Thyroid gland (tissue), 4 donors: ENCODE measurements around the gene RNF4. TPM values are rescaled to one million over a fixed set of nuclear protein-coding genes. Genes with fewer than 3 reads are reported as not detected.

Experiments used
- DNase-seq, 2 donors: peaks; one replicate each; pipeline ENCODE4 v3.0.0-alpha.2; 2019
- H3K27ac ChIP-seq, 3 donors: fragments of 200-600 bp; sonication (generic); 1 replicate in 2 of 3; 2 replicates in 1 of 3; pipeline ENCODE4 v1.5.1; 2016 to 2019; ENCODE audit warnings: mild to moderate bottlenecking in 1 of 3, moderate library complexity in 1 of 3
- H3K27me3 ChIP-seq: fragments of 200-600 bp; sonication (generic); one replicate; pipeline ENCODE4 v1.5.1; 2019
- H3K36me3 ChIP-seq, 2 donors: fragments of 200-600 bp; sonication (generic); one replicate each; pipeline ENCODE4 v1.5.1; 2016 to 2019
- H3K4me1 ChIP-seq, 2 donors: fragments of 200-600 bp; sonication (generic); one replicate each; pipeline ENCODE4 v1.5.1; 2017 to 2019
- H3K4me3 ChIP-seq, 3 donors: fragments of 200-600 bp; sonication (generic); replicated peaks in 1 of 3; 1 replicate in 2 of 3; 2 replicates in 1 of 3; pipeline ENCODE4 v1.5.1; 2016; ENCODE audit warnings: mild to moderate bottlenecking in 1 of 3
- H3K9me3 ChIP-seq: fragments of 200-600 bp; sonication (generic); one replicate; pipeline ENCODE4 v1.5.1; 2017
- POLR2A ChIP-seq, 2 donors: fragments of 450-650 bp; IDR thresholded peaks; one replicate each; pipeline ENCODE4 v1.6.1; 2017; ENCODE audit warnings: antibody characterized with exemption in 2 of 2, mild to moderate bottlenecking in 2 of 2, moderate library complexity in 1 of 2
- WGBS, 2 donors: methylation state at CpG; one replicate each; pipeline ENCODE4 v1.1.5; 2017; 5-methylcytosine and 5-hydroxymethylcytosine counted together
- intact Hi-C: fragments of 100-400 bp; cut with DNase I; formaldehyde crosslinking; loops from one replicate; pipeline ENCODE4 v1.15.1; 2023
- total RNA-seq, 4 donors: library from RNA; depleted of rRNA; stranded (reverse); fragments of >200 nt; gene quantifications; one replicate each; pipeline ENCODE4 v1.2.3, GENCODE V29; 2016
- TF ChIP-seq, protein P1 (sequence below), 6 experiments: fragments of 200-600 bp in 3 of 6; fragments of 450-650 bp in 3 of 6; sonication (generic) in 3 of 6; IDR thresholded peaks; one replicate each; pipeline ENCODE4 v1.5.1; 2016 to 2019; ENCODE audit warnings: antibody characterized with exemption in 6 of 6, mild to moderate bottlenecking in 2 of 6, inconsistent platforms in 1 of 6, moderate library complexity in 1 of 6

Gene RNF4
- total RNA-seq, 4 donors from 2014 or later, result 32.8 to 52.0 (median 43.0) TPM

DNA sequence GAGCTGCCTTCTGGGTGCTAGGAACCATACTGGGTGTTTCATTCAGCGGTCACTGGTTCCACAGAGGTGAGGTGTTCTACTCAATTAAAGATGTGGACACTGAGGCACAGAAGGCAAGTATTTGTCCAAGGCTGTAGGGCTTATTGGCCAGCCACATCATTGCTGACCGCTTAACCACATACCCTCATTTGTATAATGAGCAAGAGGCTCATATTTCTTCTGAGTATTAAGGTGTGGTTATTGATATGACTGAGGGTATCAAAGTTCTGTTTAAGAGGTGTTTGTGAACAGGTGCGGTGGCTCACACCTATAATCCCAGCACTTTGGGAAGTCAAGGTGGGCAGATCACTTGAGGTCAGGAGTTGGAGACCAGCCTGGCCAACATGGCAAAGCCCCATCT lies 14.3 kb downstream of the RNF4 start:
- no peaks in the 10 kb centered on the region for H3K9me3 ChIP-seq
- no peaks in the 10 kb centered on the region for H3K27me3 ChIP-seq
- 95 to 97% methylated on average over 3 of the region's 3 CpGs for WGBS, 2 donors
- H3K36me3 ChIP-seq, result no peaks in the 10 kb centered on the region
- intact Hi-C loops, result no loop called here
- TF ChIP-seq, protein P1, sequence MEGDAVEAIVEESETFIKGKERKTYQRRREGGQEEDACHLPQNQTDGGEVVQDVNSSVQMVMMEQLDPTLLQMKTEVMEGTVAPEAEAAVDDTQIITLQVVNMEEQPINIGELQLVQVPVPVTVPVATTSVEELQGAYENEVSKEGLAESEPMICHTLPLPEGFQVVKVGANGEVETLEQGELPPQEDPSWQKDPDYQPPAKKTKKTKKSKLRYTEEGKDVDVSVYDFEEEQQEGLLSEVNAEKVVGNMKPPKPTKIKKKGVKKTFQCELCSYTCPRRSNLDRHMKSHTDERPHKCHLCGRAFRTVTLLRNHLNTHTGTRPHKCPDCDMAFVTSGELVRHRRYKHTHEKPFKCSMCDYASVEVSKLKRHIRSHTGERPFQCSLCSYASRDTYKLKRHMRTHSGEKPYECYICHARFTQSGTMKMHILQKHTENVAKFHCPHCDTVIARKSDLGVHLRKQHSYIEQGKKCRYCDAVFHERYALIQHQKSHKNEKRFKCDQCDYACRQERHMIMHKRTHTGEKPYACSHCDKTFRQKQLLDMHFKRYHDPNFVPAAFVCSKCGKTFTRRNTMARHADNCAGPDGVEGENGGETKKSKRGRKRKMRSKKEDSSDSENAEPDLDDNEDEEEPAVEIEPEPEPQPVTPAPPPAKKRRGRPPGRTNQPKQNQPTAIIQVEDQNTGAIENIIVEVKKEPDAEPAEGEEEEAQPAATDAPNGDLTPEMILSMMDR (IDR thresholded peaks at IDR 0.05), result no peak
- TF ChIP-seq POLR2A (IDR thresholded peaks at IDR 0.05), result no peak
- peaks cover 52 to 86% of the 10 kb centered on the region in 2 donors for H3K4me1 ChIP-seq
- no peak overlapping the region for H3K4me3 ChIP-seq
- H3K27ac ChIP-seq, result peak overlapping the region in 2 of 3 donors; percentile 57 to 69
- no peak for DNase-seq

DNA sequence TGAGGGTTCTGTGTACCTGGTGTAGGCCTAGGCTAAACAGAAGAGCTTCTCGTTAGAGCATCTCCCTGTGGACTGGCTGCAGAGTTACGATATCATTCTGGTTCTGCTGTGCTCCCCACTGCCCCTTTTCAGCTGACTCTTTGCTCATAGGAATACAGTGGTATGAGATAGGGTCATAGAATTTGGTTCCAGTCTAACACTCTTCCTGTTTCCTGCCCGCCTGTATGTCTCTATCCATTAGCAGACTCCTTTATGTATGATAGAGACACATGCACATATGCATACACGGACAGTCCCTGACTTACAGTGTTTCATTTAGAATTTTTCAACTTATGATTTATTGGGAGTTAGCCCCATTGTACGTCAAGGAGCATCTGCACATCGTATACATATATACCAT lies 15.3 kb downstream of the RNF4 start:
- DNase-seq, result no peak
- TF ChIP-seq POLR2A (IDR thresholded peaks at IDR 0.05), result no peak
- TF ChIP-seq, protein P1 (IDR thresholded peaks at IDR 0.05), result no peak
- intact Hi-C loops, result no loop called here
- Histone ChIP-seq H3K27ac (peak overlapping the region in 1 of 3 donors; percentile 10), H3K27me3 (no peaks in the 10 kb centered on the region), H3K9me3 (no peaks in the 10 kb centered on the region), H3K36me3 (no peaks in the 10 kb centered on the region), H3K4me1 (peaks cover 45 to 77% of the 10 kb centered on the region in 2 donors), H3K4me3 (no peak overlapping the region)
- WGBS, 2 donors, result 86 to 90% methylated on average over 6 of the region's 6 CpGs

DNA sequence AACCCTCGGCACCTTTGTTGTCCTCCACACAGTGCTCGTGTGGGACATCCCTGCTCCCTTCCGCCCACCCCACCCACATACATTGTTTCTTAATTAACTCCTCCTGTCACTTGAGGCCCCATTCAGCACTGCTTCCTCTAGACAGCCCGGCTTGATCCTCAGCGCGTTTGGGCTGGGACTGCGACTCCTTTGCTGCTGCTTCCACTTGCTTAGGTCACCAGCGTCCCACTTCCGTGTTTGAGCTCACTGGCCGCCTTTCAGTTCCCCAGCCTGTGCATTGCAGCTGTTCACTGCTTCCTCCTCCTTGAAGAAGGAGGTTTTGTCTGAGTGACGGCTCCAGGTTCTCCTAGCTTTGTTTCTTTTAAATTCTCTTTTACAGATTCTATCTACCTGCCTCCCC lies 16.1 kb downstream of the RNF4 start:
- Histone ChIP-seq H3K4me1 (peaks cover 45 to 77% of the 10 kb centered on the region in 2 donors), H3K9me3 (no peaks in the 10 kb centered on the region), H3K36me3 (no peaks in the 10 kb centered on the region), H3K27ac (peak overlapping the region in 1 of 3 donors; percentile 4), H3K27me3 (no peaks in the 10 kb centered on the region), H3K4me3 (no peak overlapping the region)
- intact Hi-C loops, result no loop called here
- WGBS, 2 donors, result 60 to 64% methylated on average over 11 of the region's 11 CpGs
- DNase-seq, result peak; percentile 19 to 39
- no peak for TF ChIP-seq POLR2A (IDR thresholded peaks at IDR 0.05)
- TF ChIP-seq, protein P1 (IDR thresholded peaks at IDR 0.05), result no peak

DNA sequence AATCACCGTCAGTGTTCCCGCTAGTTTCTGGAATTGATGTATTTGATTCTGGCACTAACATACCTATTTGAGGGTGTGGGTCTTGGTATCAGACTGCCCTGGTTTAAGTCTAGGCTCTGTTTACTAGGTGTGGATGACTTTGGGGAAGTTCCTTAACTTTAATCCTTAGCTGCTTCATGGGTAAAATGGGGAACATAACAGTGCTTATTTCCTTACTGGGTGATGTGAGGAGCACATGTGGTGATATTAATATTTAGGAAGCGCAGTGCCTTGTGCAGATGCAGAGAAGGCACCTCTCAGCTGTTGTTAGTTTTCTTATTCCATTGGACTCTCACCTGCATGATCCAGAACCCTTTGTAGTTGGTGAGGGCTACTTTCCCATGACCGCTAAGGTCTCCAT lies 17.1 kb downstream of the RNF4 start:
- WGBS, 2 donors, result 95 to 96% methylated on average over 4 of the region's 4 CpGs
- Histone ChIP-seq H3K4me1 (peaks cover 45 to 69% of the 10 kb centered on the region in 2 donors), H3K36me3 (peaks cover 4 to 6% of the 10 kb centered on the region in 2 donors), H3K4me3 (no peak overlapping the region), H3K9me3 (no peaks in the 10 kb centered on the region), H3K27ac (peak overlapping the region in 2 of 3 donors; percentile 6 to 56), H3K27me3 (no peaks in the 10 kb centered on the region)
- intact Hi-C loops, result no loop called here
- TF ChIP-seq, protein P1 (IDR thresholded peaks at IDR 0.05), result no peak
- TF ChIP-seq POLR2A (IDR thresholded peaks at IDR 0.05), result no peak
- no peak for DNase-seq

DNA sequence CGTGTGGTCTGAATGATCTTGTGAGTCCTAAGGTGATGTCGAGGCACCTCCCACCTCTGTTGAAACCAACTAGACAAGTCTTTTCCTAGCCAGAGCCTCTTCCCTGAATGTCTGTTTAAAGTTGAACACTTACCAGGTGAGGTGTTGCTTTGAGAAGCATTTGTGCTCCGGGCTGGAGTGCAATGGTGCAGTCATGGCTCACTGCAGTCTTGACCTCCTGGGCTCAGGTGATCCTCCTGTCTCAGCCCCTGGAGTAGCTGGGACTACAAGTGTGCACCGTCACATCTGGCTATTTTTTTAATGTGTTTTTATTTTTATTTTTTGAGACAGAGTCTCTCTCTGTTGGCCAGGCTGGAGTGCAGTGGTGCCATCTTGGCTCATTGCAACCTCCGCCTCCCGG lies 18.1 kb downstream of the RNF4 start:
- intact Hi-C loops, result no loop called here
- Histone ChIP-seq H3K27ac (peak overlapping the region in 1 of 3 donors; percentile 6), H3K4me3 (no peak overlapping the region), H3K4me1 (peaks cover 42 to 60% of the 10 kb centered on the region in 2 donors), H3K36me3 (peaks cover 6 to 9% of the 10 kb centered on the region in 2 donors), H3K27me3 (no peaks in the 10 kb centered on the region), H3K9me3 (no peaks in the 10 kb centered on the region)
- WGBS, 2 donors, result 56 to 60% methylated on average over 6 of the region's 6 CpGs
- peak; percentile 60 to 63 for DNase-seq
- TF ChIP-seq POLR2A (IDR thresholded peaks at IDR 0.05), result no peak
- TF ChIP-seq, protein P1 (IDR thresholded peaks at IDR 0.05), result no peak
